ENCODE results near the gene HDAC9. TPM values are rescaled to one million over a fixed set of nuclear protein-coding genes. Genes with fewer than 3 reads are reported as not detected.

Gene HDAC9
- total RNA-seq, 1 experiment from 2014 or later: 14.7 TPM

GRCh38 chr7:18835001-18835690, 339.6 kb downstream of the HDAC9 start:
- DNase-seq: no peak
- H3K27me3 ChIP-seq (ENCODE audit: insufficient read depth, low read depth): no peaks in the 10 kb centered on the region
- POLR2A ChIA-PET (ENCODE audit: unreplicated experiment): no interaction called here
- no peak overlapping the region for H2AFZ ChIP-seq
- TF ChIP-seq CTCF (conservative IDR thresholded peaks at IDR 0.05) (no peak), EZH2 (IDR thresholded peaks at IDR 0.05; ENCODE audit: low read depth) (no peak)
- H3K9me2 ChIP-seq (ENCODE audit: insufficient read depth): no peaks in the 10 kb centered on the region
- H3K4me1 ChIP-seq (replicated peaks; ENCODE audit: insufficient read depth): 0 out of 2 replicates have a peak, but pooled peaks cover 8% of the 10 kb centered on the region
- H3K4me3 ChIP-seq: no peak overlapping the region
- H3F3A ChIP-seq (ENCODE audit: insufficient read depth, low read depth): no peaks in the 10 kb centered on the region
- no peaks in the 10 kb centered on the region for H3K36me3 ChIP-seq (ENCODE audit: low read depth)
- no peak overlapping the region for H3K27ac ChIP-seq
- H3K4me2 ChIP-seq: no peak overlapping the region
- H3K79me2 ChIP-seq (ENCODE audit: low read depth): no peaks in the 10 kb centered on the region
- H3K9me3 ChIP-seq (ENCODE audit: insufficient read depth, low read depth): no peaks in the 10 kb centered on the region
- intact Hi-C loops (cut with micrococcal nuclease; ENCODE audit: unreplicated experiment): no loop called here
- CTCF ChIA-PET: no interaction called here
- no peaks in the 10 kb centered on the region for H4K20me1 ChIP-seq (ENCODE audit: insufficient read depth)
- BruUV-seq (replicated peaks): no TSS peak

GRCh38 chr7:18843979-18844378, 348.4 kb downstream of the HDAC9 start:
- ChIA-PET CTCF (no interaction called here), POLR2A (ENCODE audit: unreplicated experiment) (no interaction called here)
- no peaks in the 10 kb centered on the region for H3K36me3 ChIP-seq (ENCODE audit: low read depth)
- H3F3A ChIP-seq (ENCODE audit: insufficient read depth, low read depth): no peaks in the 10 kb centered on the region
- H3K79me2 ChIP-seq (ENCODE audit: low read depth): no peaks in the 10 kb centered on the region
- no peak overlapping the region for H3K4me3 ChIP-seq
- no peak overlapping the region for H2AFZ ChIP-seq
- no peak for TF ChIP-seq EZH2 (IDR thresholded peaks at IDR 0.05; ENCODE audit: low read depth)
- no peak for TF ChIP-seq CTCF (conservative IDR thresholded peaks at IDR 0.05)
- BruUV-seq (replicated peaks): no TSS peak
- no peaks in the 10 kb centered on the region for H4K20me1 ChIP-seq (ENCODE audit: insufficient read depth)
- intact Hi-C loops (cut with micrococcal nuclease; ENCODE audit: unreplicated experiment): no loop called here
- H3K9me2 ChIP-seq (ENCODE audit: insufficient read depth): no peaks in the 10 kb centered on the region
- no peaks in the 10 kb centered on the region for H3K4me1 ChIP-seq (replicated peaks; ENCODE audit: insufficient read depth)
- H3K9me3 ChIP-seq (ENCODE audit: insufficient read depth, low read depth): no peaks in the 10 kb centered on the region
- H3K27me3 ChIP-seq (ENCODE audit: insufficient read depth, low read depth): no peaks in the 10 kb centered on the region
- H3K4me2 ChIP-seq: no peak overlapping the region
- DNase-seq: no peak
- no peak overlapping the region for H3K27ac ChIP-seq

- H2AFZ ChIP-seq: no peak overlapping the region
- POLR2A ChIA-PET (ENCODE audit: unreplicated experiment): no interaction called here
- H3K27me3 ChIP-seq (ENCODE audit: insufficient read depth, low read depth): no peaks in the 10 kb centered on the region
- no peak overlapping the region for H3K4me2 ChIP-seq
- intact Hi-C loops (cut with micrococcal nuclease; ENCODE audit: unreplicated experiment): no loop called here
- TF ChIP-seq CTCF (conservative IDR thresholded peaks at IDR 0.05) (no peak), EZH2 (IDR thresholded peaks at IDR 0.05; ENCODE audit: low read depth) (no peak)
- no peaks in the 10 kb centered on the region for H3K4me1 ChIP-seq (replicated peaks; ENCODE audit: insufficient read depth)
- BruUV-seq (replicated peaks): no TSS peak
- H3K9me2 ChIP-seq (ENCODE audit: insufficient read depth): no peaks in the 10 kb centered on the region
- H4K20me1 ChIP-seq (ENCODE audit: insufficient read depth): no peaks in the 10 kb centered on the region
- CTCF ChIA-PET: no interaction called here
- H3K36me3 ChIP-seq (ENCODE audit: low read depth): no peaks in the 10 kb centered on the region
- H3K79me2 ChIP-seq (ENCODE audit: low read depth): no peaks in the 10 kb centered on the region
- no peak overlapping the region for H3K4me3 ChIP-seq
- H3F3A ChIP-seq (ENCODE audit: insufficient read depth, low read depth): no peaks in the 10 kb centered on the region
- H3K27ac ChIP-seq: no peak overlapping the region
- DNase-seq: no peak
- H3K9me3 ChIP-seq (ENCODE audit: insufficient read depth, low read depth): no peaks in the 10 kb centered on the region
Measured at GRCh38 chr7:18844735-18845134, 349.2 kb downstream of the HDAC9 start.

Measured in PC-9 (cell line).